ENCODE results near the gene LIPT2. TPM values are rescaled to one million over a fixed set of nuclear protein-coding genes. Genes with fewer than 3 reads are reported as not detected.
A peak's percentile ranks its signal among the peaks of the same experiment; 100 is the strongest.

LIPT2 gene
- total RNA-seq, 4 donors from 2014 or later = 4.0 to 10.9 (median 8.1) TPM

DNA sequence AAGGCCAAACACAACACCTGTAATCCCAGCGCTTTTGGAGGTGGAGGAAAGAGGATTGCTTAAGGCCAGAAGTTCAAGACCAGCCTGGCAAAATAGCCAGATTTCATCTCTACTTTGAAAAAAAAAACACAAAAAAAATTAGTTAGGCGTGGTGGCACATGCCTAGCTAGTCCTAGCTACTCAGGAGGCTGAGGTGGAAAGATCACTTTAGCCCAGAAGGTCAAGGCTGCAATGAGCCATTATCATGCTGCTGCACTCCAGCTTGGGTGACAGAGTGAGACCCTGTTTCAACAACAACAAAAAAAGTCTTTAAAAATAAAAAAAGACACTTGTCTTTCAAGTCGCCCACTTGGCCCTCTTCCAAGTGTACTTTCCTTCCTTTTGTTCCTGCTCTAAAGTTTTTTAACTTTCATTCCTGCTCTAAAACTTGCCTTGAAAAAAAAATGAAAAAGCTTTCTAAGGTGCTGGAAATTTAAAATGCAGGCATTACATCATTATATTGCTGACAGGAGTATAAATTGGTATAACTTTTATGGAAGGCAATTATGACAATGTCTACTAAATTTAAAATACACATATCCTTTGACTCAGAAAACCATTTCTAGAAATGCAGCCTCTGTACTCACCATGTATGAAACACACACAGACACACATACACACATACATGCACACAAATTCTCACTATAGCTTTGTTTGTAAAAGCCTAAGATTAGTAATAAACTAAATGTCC lies 12.7 kb downstream of the LIPT2 start:
- no peak for DNase-seq (ENCODE audit: low spot score in 2 of 2)
- no peak for TF ChIP-seq POLR2A (IDR thresholded peaks at IDR 0.05)
- TF ChIP-seq, protein P1, sequence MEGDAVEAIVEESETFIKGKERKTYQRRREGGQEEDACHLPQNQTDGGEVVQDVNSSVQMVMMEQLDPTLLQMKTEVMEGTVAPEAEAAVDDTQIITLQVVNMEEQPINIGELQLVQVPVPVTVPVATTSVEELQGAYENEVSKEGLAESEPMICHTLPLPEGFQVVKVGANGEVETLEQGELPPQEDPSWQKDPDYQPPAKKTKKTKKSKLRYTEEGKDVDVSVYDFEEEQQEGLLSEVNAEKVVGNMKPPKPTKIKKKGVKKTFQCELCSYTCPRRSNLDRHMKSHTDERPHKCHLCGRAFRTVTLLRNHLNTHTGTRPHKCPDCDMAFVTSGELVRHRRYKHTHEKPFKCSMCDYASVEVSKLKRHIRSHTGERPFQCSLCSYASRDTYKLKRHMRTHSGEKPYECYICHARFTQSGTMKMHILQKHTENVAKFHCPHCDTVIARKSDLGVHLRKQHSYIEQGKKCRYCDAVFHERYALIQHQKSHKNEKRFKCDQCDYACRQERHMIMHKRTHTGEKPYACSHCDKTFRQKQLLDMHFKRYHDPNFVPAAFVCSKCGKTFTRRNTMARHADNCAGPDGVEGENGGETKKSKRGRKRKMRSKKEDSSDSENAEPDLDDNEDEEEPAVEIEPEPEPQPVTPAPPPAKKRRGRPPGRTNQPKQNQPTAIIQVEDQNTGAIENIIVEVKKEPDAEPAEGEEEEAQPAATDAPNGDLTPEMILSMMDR (IDR thresholded peaks at IDR 0.05) = no peak
- no peak overlapping the region for H3K4me3 ChIP-seq (ENCODE audit: low read depth, poor library complexity, severe bottlenecking)
- 54 to 55% methylated on average over 3 of the region's 3 CpGs for WGBS, 2 donors
- intact Hi-C loops (cut with DNase I; ENCODE audit: low total_unique reads) = no loop called here

DNA sequence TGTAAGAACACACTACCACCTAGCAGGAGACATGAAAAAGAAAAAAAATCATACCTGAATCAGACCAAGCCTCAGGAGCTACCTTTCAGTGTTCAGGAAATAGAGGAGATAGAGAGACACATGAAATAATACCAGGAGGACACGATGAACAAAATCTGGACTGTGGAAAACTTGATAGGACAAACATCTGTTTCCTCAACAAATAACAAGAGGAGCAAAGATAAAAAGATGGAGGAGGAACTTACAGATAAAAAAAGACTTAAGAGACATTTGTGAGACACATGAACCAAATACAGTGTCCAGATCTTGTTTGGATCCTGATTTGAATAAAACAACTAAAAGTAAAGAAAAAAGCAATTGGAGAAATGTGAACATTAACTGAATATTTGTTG lies 13.8 kb downstream of the LIPT2 start:
- no peak for DNase-seq (ENCODE audit: low spot score in 2 of 2)
- WGBS, 2 donors = 36 to 47% methylated on average over 1 of the region's 1 CpG
- no peak overlapping the region for H3K4me3 ChIP-seq (ENCODE audit: low read depth, poor library complexity, severe bottlenecking)
- no peak for TF ChIP-seq POLR2A (IDR thresholded peaks at IDR 0.05)
- TF ChIP-seq, protein P1 (IDR thresholded peaks at IDR 0.05) = no peak
- intact Hi-C loops (cut with DNase I; ENCODE audit: low total_unique reads) = no loop called here

DNA sequence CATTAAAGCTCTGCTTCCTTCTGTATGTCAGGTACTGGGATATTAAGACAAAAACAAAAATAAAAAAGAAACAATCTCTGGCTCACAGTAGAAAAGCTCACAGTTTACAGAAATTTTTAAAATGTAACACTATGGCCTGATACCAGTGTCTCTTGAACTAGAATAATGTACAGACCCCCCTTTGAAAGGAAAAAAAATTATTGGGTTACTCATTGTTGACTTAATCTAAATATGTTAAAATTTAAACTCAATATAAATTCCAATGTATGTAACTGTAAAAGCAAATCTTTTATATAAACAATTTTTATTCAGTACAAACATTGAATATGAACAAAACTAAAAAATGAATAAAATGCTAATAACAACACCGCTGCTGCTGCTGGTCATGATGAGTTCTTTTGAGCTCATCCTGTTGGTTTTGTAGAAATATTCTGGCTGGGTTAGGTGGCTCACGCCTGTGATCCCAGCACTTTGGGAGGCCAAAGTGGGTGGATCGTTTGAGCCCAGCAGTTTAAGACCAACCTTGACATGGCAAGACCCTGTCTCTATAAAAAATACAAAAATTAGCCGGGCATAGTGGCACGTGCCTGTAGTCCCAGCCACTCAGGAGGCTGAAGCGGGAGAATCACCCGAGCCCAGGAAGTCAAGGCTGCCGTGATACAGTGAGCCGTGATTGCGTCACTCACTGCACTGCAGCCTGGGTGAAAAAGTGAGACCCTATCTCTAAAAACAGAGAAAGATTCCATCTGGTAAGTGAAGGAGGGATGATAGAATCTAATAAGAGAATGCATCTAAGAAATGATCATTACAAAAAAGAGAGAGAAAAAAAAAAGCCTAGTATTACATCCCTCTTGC lies 14.4 kb downstream of the LIPT2 start:
- intact Hi-C loops (cut with DNase I; ENCODE audit: low total_unique reads) = no loop called here
- WGBS, 2 donors = 80 to 83% methylated on average over 10 of the region's 10 CpGs
- TF ChIP-seq, protein P1 (IDR thresholded peaks at IDR 0.05) = no peak
- TF ChIP-seq POLR2A (IDR thresholded peaks at IDR 0.05) = no peak
- no peak overlapping the region for H3K4me3 ChIP-seq (ENCODE audit: low read depth, poor library complexity, severe bottlenecking)
- DNase-seq (ENCODE audit: low spot score in 2 of 2) = peak in 1 of 2 donors; percentile 34

DNA sequence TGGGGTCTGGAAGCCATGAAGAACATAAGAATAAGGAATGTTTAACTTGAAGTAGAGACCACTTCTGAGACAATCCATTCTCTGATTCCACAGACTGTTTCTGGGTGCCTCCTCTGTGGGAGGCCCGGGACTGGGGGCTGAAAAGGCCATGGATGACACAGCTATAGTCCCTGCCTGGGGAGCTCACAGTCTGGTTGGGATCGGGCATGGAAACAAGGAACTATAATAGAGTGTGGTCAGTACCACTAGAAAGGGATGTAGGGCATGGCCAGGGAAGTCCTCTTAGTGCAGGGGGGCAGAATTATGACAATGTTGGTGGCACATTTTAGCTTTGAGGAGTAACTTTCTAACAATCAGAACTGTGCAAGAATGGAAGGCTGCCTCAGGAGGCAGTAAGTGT lies 17.0 kb downstream of the LIPT2 start:
- WGBS, 2 donors = 85 to 87% methylated on average over 2 of the region's 2 CpGs

DNA sequence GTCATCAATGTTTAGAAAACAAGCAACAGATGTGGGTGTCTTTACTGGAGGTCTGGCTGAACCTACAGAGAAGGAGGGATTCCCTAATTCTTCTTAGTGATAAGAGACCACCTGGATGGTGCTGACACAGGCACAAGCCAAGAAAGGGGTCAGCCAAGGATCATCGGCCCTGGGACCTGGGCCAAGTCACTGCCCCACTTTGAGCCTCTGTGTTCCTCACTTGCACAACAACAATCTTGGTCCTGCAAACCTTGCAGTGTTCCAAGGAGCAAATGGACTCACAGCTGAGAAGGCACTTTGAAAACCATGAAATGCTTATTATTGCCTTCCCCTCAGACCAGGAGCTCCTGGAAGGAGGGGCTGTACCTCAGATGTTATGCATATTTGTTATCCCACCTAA lies 19.2 kb downstream of the LIPT2 start:
- no peak for TF ChIP-seq POLR2A (IDR thresholded peaks at IDR 0.05)
- TF ChIP-seq, protein P1 (IDR thresholded peaks at IDR 0.05) = no peak
- DNase-seq (ENCODE audit: low spot score in 2 of 2) = peak in 1 of 2 donors; percentile 48
- WGBS, 2 donors = 27 to 36% methylated on average over 1 of the region's 1 CpG
- no peak overlapping the region for H3K4me3 ChIP-seq (ENCODE audit: low read depth, poor library complexity, severe bottlenecking)
- intact Hi-C loops (cut with DNase I; ENCODE audit: low total_unique reads) = no loop called here

More for the DNA sequence above, 17.0 kb downstream of the LIPT2 start:
- intact Hi-C loops (cut with DNase I; ENCODE audit: low total_unique reads) = no loop called here
- peak in 1 of 2 donors; percentile 21 for DNase-seq (ENCODE audit: low spot score in 2 of 2)
- TF ChIP-seq, protein P1 (IDR thresholded peaks at IDR 0.05) = no peak
- TF ChIP-seq POLR2A (IDR thresholded peaks at IDR 0.05) = no peak
- no peak overlapping the region for H3K4me3 ChIP-seq (ENCODE audit: low read depth, poor library complexity, severe bottlenecking)

Data from lower leg skin (tissue), 4 donors.